Ishikawa (cell line): ENCODE data around the gene PDE4D.

Experiments used
- CEBPB ChIP-seq: IDR thresholded peaks from 2 replicates; pipeline ENCODE4 v1.6.1; 2012
- CREB1 ChIP-seq: IDR thresholded peaks from 2 replicates; pipeline ENCODE4 v1.6.1; 2012; ENCODE audit warnings: low read depth
- EGR1 ChIP-seq: IDR thresholded peaks from 2 replicates; pipeline ENCODE4 v1.6.1; 2012
- EP300 ChIP-seq: IDR thresholded peaks from 2 replicates; pipeline ENCODE4 v1.6.1; 2012; ENCODE audit warnings: borderline replicate concordance
- FOXM1 ChIP-seq: IDR thresholded peaks from 2 replicates; pipeline ENCODE4 v1.6.1; 2012; ENCODE audit warnings: low read depth, borderline replicate concordance
- NFIC ChIP-seq: IDR thresholded peaks from 2 replicates; pipeline ENCODE4 v1.6.1; 2012
- RAD21 ChIP-seq: IDR thresholded peaks from 2 replicates; pipeline ENCODE4 v1.6.1; 2012; ENCODE audit warnings: low read depth
- TAF1 ChIP-seq: IDR thresholded peaks from 2 replicates; pipeline ENCODE4 v1.6.1; 2012; ENCODE audit warnings: low read depth, mild to moderate bottlenecking
- TCF12 ChIP-seq: IDR thresholded peaks from 2 replicates; pipeline ENCODE4 v1.6.1; 2012; ENCODE audit warnings: low read depth
- TEAD4 ChIP-seq: IDR thresholded peaks from 2 replicates; pipeline ENCODE4 v1.6.1; 2012
- YY1 ChIP-seq: IDR thresholded peaks from 2 replicates; pipeline ENCODE4 v1.6.1; 2012; ENCODE audit warnings: low read depth
- ZBTB7A ChIP-seq: IDR thresholded peaks from 2 replicates; pipeline ENCODE4 v1.6.1; 2012; ENCODE audit warnings: low read depth
- TF ChIP-seq, protein P1 (sequence below): IDR thresholded peaks from 2 replicates; pipeline ENCODE4 v1.6.1; 2012
- TF ChIP-seq, protein P2 (sequence below): IDR thresholded peaks from 2 replicates; pipeline ENCODE4 v1.6.1; 2012; ENCODE audit warnings: low read depth, mild to moderate bottlenecking
- TF ChIP-seq, protein P3 (sequence below): IDR thresholded peaks from 2 replicates; pipeline ENCODE4 v1.6.1; 2012

Gene PDE4D

DNA sequence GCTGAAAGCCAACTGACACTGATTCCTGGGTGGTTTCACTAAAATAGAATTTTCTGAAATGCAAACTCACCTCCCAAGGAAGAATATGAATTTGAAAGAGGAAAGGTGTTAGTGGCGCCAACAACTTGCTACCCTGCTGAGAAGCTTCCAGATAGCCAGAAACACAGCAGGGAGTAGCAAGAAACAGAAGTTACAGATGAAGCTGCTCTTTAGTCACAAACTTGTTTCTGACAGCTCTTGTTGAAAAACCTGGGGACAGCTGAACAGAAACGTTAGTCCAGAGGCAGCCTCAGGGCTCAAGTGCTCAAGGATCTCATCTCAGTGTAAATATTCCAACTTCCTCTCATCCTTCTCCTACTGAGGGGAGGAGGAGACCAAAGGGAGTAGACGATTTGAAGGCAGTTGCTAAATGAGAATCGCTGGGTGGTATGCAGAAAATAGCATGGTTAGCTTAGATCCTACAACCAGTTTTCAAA is 184.1 kb downstream of the PDE4D start:
- TF ChIP-seq CREB1, result no peak
- no peak for TF ChIP-seq FOXM1
- TF ChIP-seq ZBTB7A, result no peak
- TF ChIP-seq, protein P1, sequence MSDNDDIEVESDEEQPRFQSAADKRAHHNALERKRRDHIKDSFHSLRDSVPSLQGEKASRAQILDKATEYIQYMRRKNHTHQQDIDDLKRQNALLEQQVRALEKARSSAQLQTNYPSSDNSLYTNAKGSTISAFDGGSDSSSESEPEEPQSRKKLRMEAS, result no peak
- TF ChIP-seq, protein P2, sequence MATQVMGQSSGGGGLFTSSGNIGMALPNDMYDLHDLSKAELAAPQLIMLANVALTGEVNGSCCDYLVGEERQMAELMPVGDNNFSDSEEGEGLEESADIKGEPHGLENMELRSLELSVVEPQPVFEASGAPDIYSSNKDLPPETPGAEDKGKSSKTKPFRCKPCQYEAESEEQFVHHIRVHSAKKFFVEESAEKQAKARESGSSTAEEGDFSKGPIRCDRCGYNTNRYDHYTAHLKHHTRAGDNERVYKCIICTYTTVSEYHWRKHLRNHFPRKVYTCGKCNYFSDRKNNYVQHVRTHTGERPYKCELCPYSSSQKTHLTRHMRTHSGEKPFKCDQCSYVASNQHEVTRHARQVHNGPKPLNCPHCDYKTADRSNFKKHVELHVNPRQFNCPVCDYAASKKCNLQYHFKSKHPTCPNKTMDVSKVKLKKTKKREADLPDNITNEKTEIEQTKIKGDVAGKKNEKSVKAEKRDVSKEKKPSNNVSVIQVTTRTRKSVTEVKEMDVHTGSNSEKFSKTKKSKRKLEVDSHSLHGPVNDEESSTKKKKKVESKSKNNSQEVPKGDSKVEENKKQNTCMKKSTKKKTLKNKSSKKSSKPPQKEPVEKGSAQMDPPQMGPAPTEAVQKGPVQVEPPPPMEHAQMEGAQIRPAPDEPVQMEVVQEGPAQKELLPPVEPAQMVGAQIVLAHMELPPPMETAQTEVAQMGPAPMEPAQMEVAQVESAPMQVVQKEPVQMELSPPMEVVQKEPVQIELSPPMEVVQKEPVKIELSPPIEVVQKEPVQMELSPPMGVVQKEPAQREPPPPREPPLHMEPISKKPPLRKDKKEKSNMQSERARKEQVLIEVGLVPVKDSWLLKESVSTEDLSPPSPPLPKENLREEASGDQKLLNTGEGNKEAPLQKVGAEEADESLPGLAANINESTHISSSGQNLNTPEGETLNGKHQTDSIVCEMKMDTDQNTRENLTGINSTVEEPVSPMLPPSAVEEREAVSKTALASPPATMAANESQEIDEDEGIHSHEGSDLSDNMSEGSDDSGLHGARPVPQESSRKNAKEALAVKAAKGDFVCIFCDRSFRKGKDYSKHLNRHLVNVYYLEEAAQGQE, result no peak
- no peak for TF ChIP-seq TCF12
- TF ChIP-seq YY1, result no peak
- no peak for TF ChIP-seq TAF1
- TF ChIP-seq EGR1, result no peak
- TF ChIP-seq NFIC, result no peak

DNA sequence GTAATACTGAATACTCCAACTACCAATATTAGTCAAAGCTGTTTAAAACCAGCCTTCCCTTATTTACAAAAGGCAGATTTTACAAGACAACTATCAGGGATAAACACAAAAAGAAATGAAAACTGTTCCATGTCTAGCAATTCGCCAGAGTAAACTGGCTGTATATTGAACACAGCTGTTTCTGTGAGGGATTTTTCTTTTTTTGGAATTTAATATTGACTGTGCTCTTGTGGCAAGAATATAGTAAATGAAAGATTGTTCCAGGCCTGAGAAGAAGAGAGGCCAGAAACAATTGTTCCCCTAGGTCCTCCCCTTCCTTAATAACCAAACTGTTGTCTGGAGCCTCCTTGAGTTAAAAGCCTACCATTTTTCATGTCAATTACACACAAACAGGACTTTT is 188.6 kb downstream of the PDE4D start:
- no peak for TF ChIP-seq YY1
- no peak for TF ChIP-seq EGR1
- TF ChIP-seq FOXM1, result no peak
- TF ChIP-seq RAD21, result no peak
- TF ChIP-seq CREB1, result no peak
- no peak for TF ChIP-seq ZBTB7A
- no peak for TF ChIP-seq TEAD4
- TF ChIP-seq, protein P2, result no peak
- TF ChIP-seq, protein P1, result no peak
- no peak for TF ChIP-seq TAF1
- no peak for TF ChIP-seq CEBPB
- TF ChIP-seq EP300, result no peak
- TF ChIP-seq, protein P3, sequence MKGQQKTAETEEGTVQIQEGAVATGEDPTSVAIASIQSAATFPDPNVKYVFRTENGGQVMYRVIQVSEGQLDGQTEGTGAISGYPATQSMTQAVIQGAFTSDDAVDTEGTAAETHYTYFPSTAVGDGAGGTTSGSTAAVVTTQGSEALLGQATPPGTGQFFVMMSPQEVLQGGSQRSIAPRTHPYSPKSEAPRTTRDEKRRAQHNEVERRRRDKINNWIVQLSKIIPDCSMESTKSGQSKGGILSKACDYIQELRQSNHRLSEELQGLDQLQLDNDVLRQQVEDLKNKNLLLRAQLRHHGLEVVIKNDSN, result no peak
- no peak for TF ChIP-seq NFIC
- TF ChIP-seq TCF12, result no peak

DNA sequence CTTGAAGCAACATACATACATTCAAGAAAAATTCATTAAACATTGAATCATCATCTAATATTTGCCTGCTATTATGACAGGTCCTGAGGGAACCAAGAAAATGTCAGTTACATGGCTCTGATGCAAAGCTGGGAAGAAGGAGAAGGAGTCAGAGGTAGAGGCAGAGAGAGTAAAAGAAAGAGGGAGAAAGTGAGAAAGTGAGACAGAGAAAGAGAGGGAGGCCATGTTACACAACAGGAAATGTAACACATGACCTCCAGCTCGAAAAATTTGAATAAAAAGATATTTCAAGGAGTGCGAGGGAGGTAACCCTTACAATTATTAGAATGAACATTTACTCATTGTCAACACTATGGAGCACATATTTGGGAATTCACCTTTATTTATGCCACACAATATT is 189.7 kb downstream of the PDE4D start:
- TF ChIP-seq NFIC (no peak), TAF1 (no peak), TEAD4 (no peak), ZBTB7A (no peak), CEBPB (no peak), TCF12 (no peak), CREB1 (no peak)
- TF ChIP-seq, protein P3, result no peak
- TF ChIP-seq, protein P2, result no peak

DNA sequence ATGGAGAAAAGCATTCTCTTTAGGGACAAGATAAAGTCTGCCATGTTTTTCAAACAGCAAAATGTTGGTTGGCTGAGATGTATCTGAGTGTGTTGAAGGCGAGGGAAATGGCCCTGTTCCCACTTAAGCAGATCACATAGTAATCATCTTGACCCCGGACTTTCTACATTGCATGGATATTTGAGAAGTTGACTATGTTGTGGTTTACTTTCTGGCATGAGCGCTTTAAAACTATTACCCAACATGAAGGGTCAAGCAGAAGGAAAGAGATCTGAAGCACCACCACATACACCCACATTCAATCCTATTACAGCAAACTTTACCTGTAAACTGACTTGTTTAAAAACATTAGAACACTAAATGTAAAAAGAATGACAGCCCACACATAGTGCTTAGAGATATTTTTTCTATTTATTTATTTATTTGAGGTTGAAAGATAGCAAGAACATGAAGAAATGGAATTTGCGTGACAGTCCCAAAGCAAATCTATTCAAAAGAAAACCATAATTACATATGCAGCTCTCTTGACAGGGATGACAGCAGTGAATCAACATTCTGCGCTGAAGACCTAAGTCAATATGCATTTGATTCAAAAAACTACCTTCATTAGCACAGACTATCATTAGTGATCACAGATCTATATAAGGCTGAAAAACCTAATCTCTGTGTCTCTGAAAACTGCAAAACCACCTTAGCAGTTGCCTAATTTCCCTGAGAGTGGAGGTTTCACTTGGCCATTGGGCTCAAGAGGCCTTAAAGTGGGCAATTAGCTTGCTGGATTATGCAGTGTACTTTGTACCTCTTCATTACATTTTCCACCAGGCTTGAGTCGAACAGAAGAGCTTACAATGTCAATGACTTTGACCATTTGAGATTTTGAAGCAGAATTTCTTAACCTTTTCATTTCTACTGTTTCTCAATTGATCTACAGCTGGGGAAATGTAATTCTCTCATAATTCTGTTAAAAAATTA is 195.0 kb downstream of the PDE4D start:
- no peak for TF ChIP-seq RAD21
- TF ChIP-seq, protein P1, result no peak
